ENCODE data around the gene UVRAG. TPM values are rescaled to one million over a fixed set of nuclear protein-coding genes. Genes with fewer than 3 reads are reported as not detected.

The UVRAG gene
- total and polyA plus RNA-seq, 2 of the 13 experiments (the other 11 are each of a cell fraction or from before 2014, with no cell fraction given): 9.7 to 17.3 TPM

DNA sequence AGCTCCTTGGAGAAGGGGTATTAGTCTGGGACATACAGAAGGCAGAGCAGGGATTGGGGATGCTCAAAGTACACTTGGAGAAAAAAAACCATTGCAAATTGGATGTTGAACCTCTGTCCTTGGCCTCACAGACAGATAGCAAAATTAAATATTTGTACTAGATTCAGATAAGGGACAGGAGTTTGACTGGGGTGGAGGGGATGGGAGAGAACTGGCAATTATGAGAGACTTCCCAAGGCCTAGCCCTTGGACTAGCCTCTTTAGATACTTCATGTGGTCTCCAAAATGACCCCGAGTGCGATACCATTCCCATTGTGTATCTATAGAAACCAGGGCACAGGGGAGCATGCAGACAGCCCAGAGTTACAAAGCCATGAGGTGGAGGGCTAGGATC lies 30.9 kb upstream of the UVRAG start (continued):
- TF ChIP-seq TEAD3 (CRISPR knock-in tag; optimal IDR thresholded peaks at IDR 0.05; ENCODE audit: borderline replicate concordance): peak; percentile 27
- peak; percentile 90 for TF ChIP-seq PITX1 (CRISPR knock-in tag; IDR thresholded peaks at IDR 0.05)
- peak; percentile 91; the same call in 1 of the 2 replicates for TF ChIP-seq DPF2 (CRISPR knock-in tag; IDR thresholded peaks at IDR 0.05; ENCODE audit: borderline replicate concordance, low read depth)
- TF ChIP-seq, protein P1, sequence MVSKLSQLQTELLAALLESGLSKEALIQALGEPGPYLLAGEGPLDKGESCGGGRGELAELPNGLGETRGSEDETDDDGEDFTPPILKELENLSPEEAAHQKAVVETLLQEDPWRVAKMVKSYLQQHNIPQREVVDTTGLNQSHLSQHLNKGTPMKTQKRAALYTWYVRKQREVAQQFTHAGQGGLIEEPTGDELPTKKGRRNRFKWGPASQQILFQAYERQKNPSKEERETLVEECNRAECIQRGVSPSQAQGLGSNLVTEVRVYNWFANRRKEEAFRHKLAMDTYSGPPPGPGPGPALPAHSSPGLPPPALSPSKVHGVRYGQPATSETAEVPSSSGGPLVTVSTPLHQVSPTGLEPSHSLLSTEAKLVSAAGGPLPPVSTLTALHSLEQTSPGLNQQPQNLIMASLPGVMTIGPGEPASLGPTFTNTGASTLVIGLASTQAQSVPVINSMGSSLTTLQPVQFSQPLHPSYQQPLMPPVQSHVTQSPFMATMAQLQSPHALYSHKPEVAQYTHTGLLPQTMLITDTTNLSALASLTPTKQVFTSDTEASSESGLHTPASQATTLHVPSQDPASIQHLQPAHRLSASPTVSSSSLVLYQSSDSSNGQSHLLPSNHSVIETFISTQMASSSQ (IDR thresholded peaks at IDR 0.05; ENCODE audit: low read depth): peak; percentile 34; the same call in 1 of the 2 replicates
- TF ChIP-seq, protein P1 (CRISPR knock-in tag; IDR thresholded peaks at IDR 0.05; ENCODE audit: borderline replicate concordance): peak; percentile 86
- TF ChIP-seq CEBPG (CRISPR knock-in tag; IDR thresholded peaks at IDR 0.05): peak; percentile 48
- no peak for TF ChIP-seq ZNF543 (CRISPR knock-in tag; IDR thresholded peaks at IDR 0.05)
- no peak for TF ChIP-seq ZBTB8A (CRISPR knock-in tag; IDR thresholded peaks at IDR 0.05; ENCODE audit: borderline replicate concordance, low read depth)
- TF ChIP-seq, protein P2, sequence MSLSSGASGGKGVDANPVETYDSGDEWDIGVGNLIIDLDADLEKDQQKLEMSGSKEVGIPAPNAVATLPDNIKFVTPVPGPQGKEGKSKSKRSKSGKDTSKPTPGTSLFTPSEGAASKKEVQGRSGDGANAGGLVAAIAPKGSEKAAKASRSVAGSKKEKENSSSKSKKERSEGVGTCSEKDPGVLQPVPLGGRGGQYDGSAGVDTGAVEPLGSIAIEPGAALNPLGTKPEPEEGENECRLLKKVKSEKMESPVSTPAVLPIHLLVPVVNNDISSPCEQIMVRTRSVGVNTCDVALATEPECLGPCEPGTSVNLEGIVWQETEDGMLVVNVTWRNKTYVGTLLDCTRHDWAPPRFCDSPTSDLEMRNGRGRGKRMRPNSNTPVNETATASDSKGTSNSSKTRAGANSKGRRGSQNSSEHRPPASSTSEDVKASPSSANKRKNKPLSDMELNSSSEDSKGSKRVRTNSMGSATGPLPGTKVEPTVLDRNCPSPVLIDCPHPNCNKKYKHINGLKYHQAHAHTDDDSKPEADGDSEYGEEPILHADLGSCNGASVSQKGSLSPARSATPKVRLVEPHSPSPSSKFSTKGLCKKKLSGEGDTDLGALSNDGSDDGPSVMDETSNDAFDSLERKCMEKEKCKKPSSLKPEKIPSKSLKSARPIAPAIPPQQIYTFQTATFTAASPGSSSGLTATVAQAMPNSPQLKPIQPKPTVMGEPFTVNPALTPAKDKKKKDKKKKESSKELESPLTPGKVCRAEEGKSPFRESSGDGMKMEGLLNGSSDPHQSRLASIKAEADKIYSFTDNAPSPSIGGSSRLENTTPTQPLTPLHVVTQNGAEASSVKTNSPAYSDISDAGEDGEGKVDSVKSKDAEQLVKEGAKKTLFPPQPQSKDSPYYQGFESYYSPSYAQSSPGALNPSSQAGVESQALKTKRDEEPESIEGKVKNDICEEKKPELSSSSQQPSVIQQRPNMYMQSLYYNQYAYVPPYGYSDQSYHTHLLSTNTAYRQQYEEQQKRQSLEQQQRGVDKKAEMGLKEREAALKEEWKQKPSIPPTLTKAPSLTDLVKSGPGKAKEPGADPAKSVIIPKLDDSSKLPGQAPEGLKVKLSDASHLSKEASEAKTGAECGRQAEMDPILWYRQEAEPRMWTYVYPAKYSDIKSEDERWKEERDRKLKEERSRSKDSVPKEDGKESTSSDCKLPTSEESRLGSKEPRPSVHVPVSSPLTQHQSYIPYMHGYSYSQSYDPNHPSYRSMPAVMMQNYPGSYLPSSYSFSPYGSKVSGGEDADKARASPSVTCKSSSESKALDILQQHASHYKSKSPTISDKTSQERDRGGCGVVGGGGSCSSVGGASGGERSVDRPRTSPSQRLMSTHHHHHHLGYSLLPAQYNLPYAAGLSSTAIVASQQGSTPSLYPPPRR (CRISPR knock-in tag; IDR thresholded peaks at IDR 0.05; ENCODE audit: borderline replicate concordance): peak; percentile 92
- 0 out of 2 replicates have a peak, but pooled peaks have one; percentile 60 for TF ChIP-seq KLF11 (CRISPR knock-in tag; IDR thresholded peaks at IDR 0.05)
- TF ChIP-seq RXRA (CRISPR knock-in tag; IDR thresholded peaks at IDR 0.05): peak; percentile 34; the same call in 1 of the 2 replicates
- peak; percentile 68; the same call in 1 of the 2 replicates for TF ChIP-seq REPIN1 (CRISPR knock-in tag; IDR thresholded peaks at IDR 0.05; ENCODE audit: borderline replicate concordance, low read depth)
- TF ChIP-seq, protein P3, sequence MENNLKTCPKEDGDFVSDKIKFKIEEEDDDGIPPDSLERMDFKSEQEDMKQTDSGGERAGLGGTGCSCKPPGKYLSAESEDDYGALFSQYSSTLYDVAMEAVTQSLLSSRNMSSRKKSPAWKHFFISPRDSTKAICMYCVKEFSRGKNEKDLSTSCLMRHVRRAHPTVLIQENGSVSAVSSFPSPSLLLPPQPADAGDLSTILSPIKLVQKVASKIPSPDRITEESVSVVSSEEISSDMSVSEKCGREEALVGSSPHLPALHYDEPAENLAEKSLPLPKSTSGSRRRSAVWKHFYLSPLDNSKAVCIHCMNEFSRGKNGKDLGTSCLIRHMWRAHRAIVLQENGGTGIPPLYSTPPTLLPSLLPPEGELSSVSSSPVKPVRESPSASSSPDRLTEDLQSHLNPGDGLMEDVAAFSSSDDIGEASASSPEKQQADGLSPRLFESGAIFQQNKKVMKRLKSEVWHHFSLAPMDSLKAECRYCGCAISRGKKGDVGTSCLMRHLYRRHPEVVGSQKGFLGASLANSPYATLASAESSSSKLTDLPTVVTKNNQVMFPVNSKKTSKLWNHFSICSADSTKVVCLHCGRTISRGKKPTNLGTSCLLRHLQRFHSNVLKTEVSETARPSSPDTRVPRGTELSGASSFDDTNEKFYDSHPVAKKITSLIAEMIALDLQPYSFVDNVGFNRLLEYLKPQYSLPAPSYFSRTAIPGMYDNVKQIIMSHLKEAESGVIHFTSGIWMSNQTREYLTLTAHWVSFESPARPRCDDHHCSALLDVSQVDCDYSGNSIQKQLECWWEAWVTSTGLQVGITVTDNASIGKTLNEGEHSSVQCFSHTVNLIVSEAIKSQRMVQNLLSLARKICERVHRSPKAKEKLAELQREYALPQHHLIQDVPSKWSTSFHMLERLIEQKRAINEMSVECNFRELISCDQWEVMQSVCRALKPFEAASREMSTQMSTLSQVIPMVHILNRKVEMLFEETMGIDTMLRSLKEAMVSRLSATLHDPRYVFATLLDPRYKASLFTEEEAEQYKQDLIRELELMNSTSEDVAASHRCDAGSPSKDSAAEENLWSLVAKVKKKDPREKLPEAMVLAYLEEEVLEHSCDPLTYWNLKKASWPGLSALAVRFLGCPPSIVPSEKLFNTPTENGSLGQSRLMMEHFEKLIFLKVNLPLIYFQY (CRISPR knock-in tag; IDR thresholded peaks at IDR 0.05; ENCODE audit: borderline replicate concordance): no peak
- 0 out of 2 replicates have a peak, but pooled peaks have one; percentile 36 for TF ChIP-seq ZNF121 (CRISPR knock-in tag; IDR thresholded peaks at IDR 0.05)
- peak; percentile 55; the same call in 1 of the 2 replicates for TF ChIP-seq SMAD3 (CRISPR knock-in tag; IDR thresholded peaks at IDR 0.05)
- peak; percentile 54; the same call in 1 of the 2 replicates for TF ChIP-seq ZNF317 (CRISPR knock-in tag; IDR thresholded peaks at IDR 0.05)

Data from HepG2 (cell line).